ENCODE measurements around the gene TIGAR. TPM values are rescaled to one million over a fixed set of nuclear protein-coding genes. Genes with fewer than 3 reads are reported as not detected.

The TIGAR gene
- polyA plus RNA-seq, 2 of the 4 experiments (the other 2 are of a cell fraction) = 24.5 to 50.9 TPM

- no peak for FAIRE-seq
- WGBS (ENCODE audit: missing lambda C conversion rate) = 54% methylated on average over 10 of the region's 10 CpGs
- no peak for ATAC-seq
- H3K27ac ChIP-seq = no peak overlapping the region
- H3K4me2 ChIP-seq = no peak overlapping the region
- peaks cover 15% of the 10 kb centered on the region for H3K4me1 ChIP-seq
- ChIA-PET POLR2A (no interaction called here), CTCF (interaction anchor here (0.6 to 13.1 kb wide), 11 partner anchors 11 to 980 kb away, joined by 3 to 235 read pairs (median 5); no protein-coding TSS in a partner anchor)
- TF ChIP-seq HES2 (IDR thresholded peaks at IDR 0.05) = no peak
- no peak for TF ChIP-seq HMGXB4 (CRISPR knock-in tag; IDR thresholded peaks at IDR 0.05; ENCODE audit: borderline replicate concordance)
- no peak for TF ChIP-seq SREBF2 (IDR thresholded peaks at IDR 0.05)
- TF ChIP-seq HEYL (CRISPR knock-in tag; IDR thresholded peaks at IDR 0.05) = no peak
- TF ChIP-seq ZFP36 (IDR thresholded peaks at IDR 0.05; ENCODE audit: borderline replicate concordance, partially characterized antibody) = no peak
- TF ChIP-seq CHD2 (IDR thresholded peaks at IDR 0.05; ENCODE audit: low read length, partially characterized antibody) = no peak
- no peak for TF ChIP-seq RAD21 (conservative IDR thresholded peaks at IDR 0.05 in 1 of 2, IDR thresholded peaks at IDR 0.05 in 1 of 2)
- no peak for TF ChIP-seq REST (IDR thresholded peaks at IDR 0.05)
- TF ChIP-seq MAFK (IDR thresholded peaks at IDR 0.05; ENCODE audit: partially characterized antibody) = no peak
- no peak for TF ChIP-seq KDM5A (IDR thresholded peaks at IDR 0.05)
- TF ChIP-seq ESRRA (IDR thresholded peaks at IDR 0.05; ENCODE audit: borderline replicate concordance, low read length) = no peak
- H3K4me3 ChIP-seq = no peak overlapping the region
- DNase-seq (ENCODE audit: low read depth in 1 of 2, low spot score in 1 of 2) = no peak
- no peaks in the 10 kb centered on the region for H3K9me3 ChIP-seq
These were observed 41.8 kb upstream of the TIGAR start for GRCh38 chr12:4279198-4279690.

- no peak overlapping the region for H3K27ac ChIP-seq
- TF ChIP-seq ZNF302 (CRISPR knock-in tag; IDR thresholded peaks at IDR 0.05) (no peak), RCOR1 (IDR thresholded peaks at IDR 0.05; ENCODE audit: low read depth, low read length) (no peak), RARB (CRISPR knock-in tag; IDR thresholded peaks at IDR 0.05) (no peak), EHF (CRISPR knock-in tag; IDR thresholded peaks at IDR 0.05) (no peak), HDAC2 (IDR thresholded peaks at IDR 0.05) (no peak), CHD4 (IDR thresholded peaks at IDR 0.05; ENCODE audit: borderline replicate concordance) (no peak), JUN (IDR thresholded peaks at IDR 0.05) (no peak), FOSL2 (IDR thresholded peaks at IDR 0.05) (no peak), FOSL2 (CRISPR knock-in tag; IDR thresholded peaks at IDR 0.05) (no peak)
- no peak for DNase-seq (ENCODE audit: low read depth in 1 of 2, low spot score in 1 of 2)
- FAIRE-seq = no peak
- ATAC-seq = no peak
- no peaks in the 10 kb centered on the region for H3K9me3 ChIP-seq
- H3K4me1 ChIP-seq = 0 out of 3 replicates have a peak, but pooled peaks cover 3% of the 10 kb centered on the region
- no peak overlapping the region for H3K4me2 ChIP-seq
- ChIA-PET POLR2A (no interaction called here), CTCF (interaction anchor here (0.7 to 13.1 kb wide), 9 partner anchors 10 to 981 kb away, joined by 3 to 235 read pairs (median 4); no protein-coding TSS in a partner anchor)
- H3K4me3 ChIP-seq = no peak overlapping the region
- WGBS (ENCODE audit: missing lambda C conversion rate) = 23% methylated on average over 14 of the region's 15 CpGs
These were observed 40.5 kb upstream of the TIGAR start for GRCh38 chr12:4280351-4281163.

Measured in A549 (cell line).